22Rv1 (cell line): ENCODE results near the gene SYCP1.
"Not testable (repeated sequence)": the region's sequence is repeated elsewhere in the genome, so short reads cannot be mapped to it uniquely, and the experiment has no call there.

Source experiments
- H3K27ac ChIP-seq: fragments of 450-650 bp; 2 replicates; pipeline ENCODE4 v1.5.1; 2017
- ZFX ChIP-seq: fragments of 450-650 bp; IDR thresholded peaks from 2 replicates; pipeline ENCODE4 v1.6.1; 2017; ENCODE audit warnings: antibody characterized with exemption, borderline replicate concordance
- TF ChIP-seq, protein P1 (sequence below): fragments of 450-650 bp; IDR thresholded peaks from 2 replicates; pipeline ENCODE4 v1.5.1; 2017; ENCODE audit warnings: mild to moderate bottlenecking

The SYCP1 gene

DNA sequence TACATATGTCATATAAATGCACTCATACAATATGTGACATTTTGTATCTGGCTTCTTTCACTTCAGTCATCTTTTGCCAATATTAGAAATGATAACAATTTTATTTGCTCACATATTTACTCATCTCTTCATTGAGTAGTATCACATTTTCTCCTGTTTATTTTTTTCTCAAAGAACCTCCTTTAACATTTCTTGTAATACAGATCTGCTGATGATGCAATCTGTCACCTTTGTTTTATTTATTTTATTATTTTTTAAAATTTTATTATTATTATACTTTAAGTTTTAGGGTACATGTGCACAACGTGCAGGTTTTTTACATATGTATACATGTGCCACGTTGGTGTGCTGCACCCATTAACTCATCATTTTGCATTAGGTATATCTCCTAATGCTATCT lies 159.1 kb downstream of the SYCP1 start:
- H3K27ac ChIP-seq, result no peak overlapping the region
- TF ChIP-seq, protein P1, sequence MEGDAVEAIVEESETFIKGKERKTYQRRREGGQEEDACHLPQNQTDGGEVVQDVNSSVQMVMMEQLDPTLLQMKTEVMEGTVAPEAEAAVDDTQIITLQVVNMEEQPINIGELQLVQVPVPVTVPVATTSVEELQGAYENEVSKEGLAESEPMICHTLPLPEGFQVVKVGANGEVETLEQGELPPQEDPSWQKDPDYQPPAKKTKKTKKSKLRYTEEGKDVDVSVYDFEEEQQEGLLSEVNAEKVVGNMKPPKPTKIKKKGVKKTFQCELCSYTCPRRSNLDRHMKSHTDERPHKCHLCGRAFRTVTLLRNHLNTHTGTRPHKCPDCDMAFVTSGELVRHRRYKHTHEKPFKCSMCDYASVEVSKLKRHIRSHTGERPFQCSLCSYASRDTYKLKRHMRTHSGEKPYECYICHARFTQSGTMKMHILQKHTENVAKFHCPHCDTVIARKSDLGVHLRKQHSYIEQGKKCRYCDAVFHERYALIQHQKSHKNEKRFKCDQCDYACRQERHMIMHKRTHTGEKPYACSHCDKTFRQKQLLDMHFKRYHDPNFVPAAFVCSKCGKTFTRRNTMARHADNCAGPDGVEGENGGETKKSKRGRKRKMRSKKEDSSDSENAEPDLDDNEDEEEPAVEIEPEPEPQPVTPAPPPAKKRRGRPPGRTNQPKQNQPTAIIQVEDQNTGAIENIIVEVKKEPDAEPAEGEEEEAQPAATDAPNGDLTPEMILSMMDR, result no peak
- no peak for TF ChIP-seq ZFX

DNA sequence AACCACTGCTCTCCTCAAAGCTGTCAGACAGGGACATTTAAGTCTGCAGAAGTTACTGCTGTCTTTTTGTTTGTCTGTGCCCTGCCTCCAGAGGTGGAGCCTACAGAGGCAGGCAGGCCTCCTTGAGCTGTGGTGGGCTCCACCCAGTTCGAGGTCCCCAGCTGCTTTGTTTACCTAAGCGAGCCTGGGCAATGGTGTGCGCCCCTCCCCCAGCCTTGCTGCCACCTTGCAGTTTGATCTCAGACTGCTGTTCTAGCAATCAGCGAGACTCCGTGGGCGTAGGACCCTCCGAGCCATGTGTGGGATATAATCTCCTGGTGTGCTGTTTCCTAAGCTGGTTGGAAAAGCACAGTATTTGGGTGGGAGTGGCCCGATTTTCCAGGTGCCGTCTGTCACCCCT lies 164.9 kb downstream of the SYCP1 start:
- H3K27ac ChIP-seq, result not testable (repeated sequence)

DNA sequence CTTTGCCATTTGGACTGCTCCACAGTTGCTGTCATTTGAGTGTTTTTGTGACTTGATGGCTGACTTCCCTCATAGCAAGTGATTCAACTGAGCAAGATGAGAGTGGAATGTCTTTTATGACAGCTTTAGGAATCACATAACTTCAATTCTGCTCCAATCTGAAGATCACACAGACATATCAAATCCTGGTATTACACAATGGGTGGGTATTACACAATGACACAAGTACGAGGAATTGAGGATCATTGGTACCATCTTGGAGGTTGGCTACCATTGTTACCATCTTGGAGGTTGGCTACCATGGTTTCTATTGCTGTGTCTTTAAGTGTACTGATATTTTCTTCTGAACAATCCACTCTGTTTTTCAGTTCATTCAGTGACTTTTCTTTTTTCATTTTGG lies 166.5 kb downstream of the SYCP1 start:
- H3K27ac ChIP-seq, result no peak overlapping the region
- TF ChIP-seq ZFX, result no peak
- TF ChIP-seq, protein P1, result no peak

DNA sequence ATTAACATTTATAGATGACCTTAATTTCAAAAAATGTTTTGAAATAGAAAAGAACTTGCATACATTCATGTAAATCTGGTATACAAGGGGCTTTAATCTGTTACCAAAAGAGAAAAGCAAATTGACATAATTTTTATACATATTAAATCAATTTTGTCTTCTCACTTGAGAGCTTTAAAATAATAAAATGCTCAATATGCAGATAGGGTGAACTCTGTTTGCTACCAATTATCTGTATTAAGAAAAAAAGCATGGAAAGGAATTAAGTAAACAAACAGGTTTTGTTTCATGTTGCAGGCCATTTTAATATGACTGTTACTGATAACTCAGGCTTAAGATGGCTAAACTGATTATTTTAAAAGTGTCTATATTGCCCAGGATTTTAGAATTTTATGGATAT lies 168.9 kb downstream of the SYCP1 start:
- TF ChIP-seq, protein P1, result no peak
- no peak for TF ChIP-seq ZFX
- no peak overlapping the region for H3K27ac ChIP-seq

DNA sequence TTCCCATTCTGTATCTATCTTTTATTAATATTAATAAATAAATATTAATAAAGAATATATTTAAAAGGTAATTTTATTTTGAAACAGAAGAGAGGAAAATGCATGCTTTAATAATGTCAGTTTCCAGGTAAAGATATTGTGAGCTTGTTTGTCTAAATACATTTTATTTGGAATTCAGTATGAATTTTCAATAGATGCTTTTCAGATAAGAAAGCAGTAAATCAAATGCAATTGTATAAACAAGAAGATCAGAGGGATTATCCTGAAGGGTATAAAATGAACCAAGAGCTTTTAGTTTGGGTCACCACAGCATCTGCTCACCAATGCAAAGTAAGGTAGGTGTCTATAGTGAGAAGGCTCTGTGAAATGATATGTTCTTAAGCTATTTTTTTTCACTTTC lies 174.9 kb downstream of the SYCP1 start, which contains the start of gene TSHB:
TSS of gene TSHB (plus strand) at position 301 of the 400 bp plus-strand sequence. CDS start 3,537 bp downstream, outside the sequence.
- TF ChIP-seq, protein P1, result no peak
- TF ChIP-seq ZFX, result no peak

DNA sequence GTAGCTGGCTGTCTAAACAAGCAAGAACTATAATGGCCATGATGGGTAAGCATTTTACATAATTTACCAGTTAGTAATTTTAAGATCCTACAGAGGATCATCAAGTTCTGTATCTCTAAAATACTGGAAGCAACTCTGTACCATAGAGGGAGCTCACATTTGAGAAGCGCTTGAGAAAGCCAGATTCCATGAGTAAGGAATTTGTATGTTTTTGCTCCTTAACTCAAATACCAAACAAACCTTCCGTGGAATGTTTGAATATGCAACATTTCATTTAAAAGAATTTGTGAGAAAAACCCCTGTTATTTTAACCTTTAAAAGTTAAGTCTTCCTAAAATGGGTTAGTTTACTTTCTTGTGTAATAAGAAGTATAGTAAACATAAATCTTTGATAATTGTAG lies 176.9 kb downstream of the SYCP1 start:
- no peak for TF ChIP-seq ZFX
- TF ChIP-seq, protein P1, result no peak

More for the DNA sequence above, 174.9 kb downstream of the SYCP1 start, which contains the start of gene TSHB:
- no peak within 1 kb of the TSS for H3K27ac ChIP-seq

DNA sequence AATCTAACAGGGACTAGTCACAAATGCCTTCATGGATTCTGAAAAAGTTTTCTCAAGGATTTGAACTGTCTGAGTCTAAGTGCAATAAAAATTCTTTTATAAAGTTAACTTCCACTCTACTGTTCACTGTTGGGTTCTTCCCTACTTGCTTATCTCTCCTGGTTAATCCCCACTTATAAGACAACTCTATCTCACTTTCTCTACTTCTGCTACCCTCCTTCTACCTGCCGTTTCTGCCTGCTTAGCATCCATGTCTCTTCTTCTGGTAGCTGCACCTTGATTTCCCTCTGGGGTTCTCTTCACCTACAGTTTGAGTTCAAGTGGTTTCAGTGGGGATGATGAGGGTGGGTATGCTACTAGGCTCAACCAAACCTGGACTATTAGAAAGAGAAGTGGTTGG lies 181.0 kb downstream of the SYCP1 start:
- TF ChIP-seq, protein P1, result no peak
- no peak for TF ChIP-seq ZFX
- no peak overlapping the region for H3K27ac ChIP-seq

More for the DNA sequence above, 176.9 kb downstream of the SYCP1 start:
- H3K27ac ChIP-seq, result no peak overlapping the region
